Measurements from ENCODE around the gene TMTC2. TPM values are rescaled to one million over a fixed set of nuclear protein-coding genes. Genes with fewer than 3 reads are reported as not detected.

The TMTC2 gene
- total RNA-seq, 1 donor from 2014 or later: 3.4 TPM

DNA sequence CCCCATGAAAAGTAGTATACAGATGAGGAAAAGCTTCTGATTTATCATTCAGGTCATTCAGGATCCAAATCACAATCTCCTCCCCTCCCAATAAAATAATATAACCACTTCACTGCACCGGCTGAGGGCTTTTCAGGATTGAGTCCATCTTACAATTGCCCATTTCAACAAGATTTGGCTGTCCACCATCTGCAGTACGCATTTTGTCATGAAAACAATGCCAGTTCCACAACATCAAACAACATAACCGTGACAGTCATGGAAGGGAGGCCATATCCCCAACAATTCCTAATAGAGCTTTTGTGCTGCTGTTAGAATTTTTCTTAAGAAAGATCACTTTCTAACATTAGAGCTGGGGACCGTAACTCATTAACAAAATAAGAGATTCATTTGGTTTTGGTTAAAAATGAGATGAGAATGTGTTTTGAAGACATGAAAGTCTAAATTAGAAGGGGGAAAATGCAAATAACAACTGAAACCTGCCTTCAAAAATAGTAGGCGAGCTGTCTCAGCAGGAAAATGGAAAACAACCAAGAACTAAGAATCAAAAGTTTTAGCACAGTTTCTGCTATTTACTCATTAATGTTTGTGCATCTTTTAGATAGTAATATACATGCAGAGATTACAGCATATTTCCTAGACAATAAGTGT is 38.3 kb upstream of the TMTC2 start:
- H3K4me3 ChIP-seq: no peak overlapping the region
- intact Hi-C loops (cut with micrococcal nuclease): no loop called here
- no peak for DNase-seq
- no peak overlapping the region for H3K27ac ChIP-seq (replicated peaks)
- H3K36me3 ChIP-seq: no peaks in the 10 kb centered on the region
- H3K4me1 ChIP-seq: peaks cover 10% of the 10 kb centered on the region
- no peak for TF ChIP-seq CTCF (IDR thresholded peaks at IDR 0.05; ENCODE audit: borderline replicate concordance)
- no peaks in the 10 kb centered on the region for H3K9me3 ChIP-seq (replicated peaks)
- no peaks in the 10 kb centered on the region for H3K27me3 ChIP-seq (ENCODE audit: low read depth)

GRCh38 chr12:82650627-82651337 is 35.9 kb upstream of the TMTC2 start:
- intact Hi-C loops (cut with micrococcal nuclease): no loop called here
- H3K27ac ChIP-seq (replicated peaks): peak overlapping the region; percentile 67
- peak; percentile 33 for DNase-seq

GRCh38 chr12:82651489-82651888 is 35.2 kb upstream of the TMTC2 start:
- H3K4me1 ChIP-seq: peaks cover 10% of the 10 kb centered on the region
- H3K27ac ChIP-seq (replicated peaks): peak overlapping the region; percentile 67
- TF ChIP-seq CTCF (IDR thresholded peaks at IDR 0.05; ENCODE audit: borderline replicate concordance): no peak
- H3K9me3 ChIP-seq (replicated peaks): no peaks in the 10 kb centered on the region
- no peak for DNase-seq
- no peaks in the 10 kb centered on the region for H3K27me3 ChIP-seq (ENCODE audit: low read depth)
- H3K36me3 ChIP-seq: no peaks in the 10 kb centered on the region
- no peak overlapping the region for H3K4me3 ChIP-seq
- intact Hi-C loops (cut with micrococcal nuclease): no loop called here

More at GRCh38 chr12:82650627-82651337, 35.9 kb upstream of the TMTC2 start:
- no peak overlapping the region for H3K4me3 ChIP-seq
- H3K27me3 ChIP-seq (ENCODE audit: low read depth): no peaks in the 10 kb centered on the region
- H3K4me1 ChIP-seq: peaks cover 10% of the 10 kb centered on the region
- no peaks in the 10 kb centered on the region for H3K9me3 ChIP-seq (replicated peaks)
- no peak for TF ChIP-seq CTCF (IDR thresholded peaks at IDR 0.05; ENCODE audit: borderline replicate concordance)
- no peaks in the 10 kb centered on the region for H3K36me3 ChIP-seq

- H3K27me3 ChIP-seq (ENCODE audit: low read depth): no peaks in the 10 kb centered on the region
- TF ChIP-seq CTCF (IDR thresholded peaks at IDR 0.05; ENCODE audit: borderline replicate concordance): no peak
- no peak overlapping the region for H3K4me3 ChIP-seq
- no peak overlapping the region for H3K27ac ChIP-seq (replicated peaks)
- DNase-seq: no peak
- no peaks in the 10 kb centered on the region for H3K9me3 ChIP-seq (replicated peaks)
- intact Hi-C loops (cut with micrococcal nuclease): no loop called here
- H3K4me1 ChIP-seq: peaks cover 10% of the 10 kb centered on the region
- H3K36me3 ChIP-seq: no peaks in the 10 kb centered on the region
These were observed 34.6 kb upstream of the TMTC2 start for GRCh38 chr12:82652071-82652470.

- TF ChIP-seq CTCF (IDR thresholded peaks at IDR 0.05; ENCODE audit: borderline replicate concordance): no peak
- Histone ChIP-seq H3K36me3 (no peaks in the 10 kb centered on the region), H3K9me3 (replicated peaks) (no peaks in the 10 kb centered on the region), H3K4me3 (no peak overlapping the region), H3K4me1 (peaks cover 5% of the 10 kb centered on the region), H3K27me3 (ENCODE audit: low read depth) (no peaks in the 10 kb centered on the region), H3K27ac (replicated peaks) (no peak overlapping the region)
- DNase-seq: no peak
- intact Hi-C loops (cut with micrococcal nuclease): no loop called here
These were observed 31.0 kb upstream of the TMTC2 start for GRCh38 chr12:82655751-82656150.

All from left ventricle myocardium inferior (tissue), 1 donor.